ENCODE results near the gene TMEM141. TPM values are rescaled to one million over a fixed set of nuclear protein-coding genes. Genes with fewer than 3 reads are reported as not detected.
"Not testable (repeated sequence)": the region's sequence is repeated elsewhere in the genome, so short reads cannot be mapped to it uniquely, and the experiment has no call there.

Gene TMEM141
- polyA plus RNA-seq, 1 donor: 53.9 TPM

GRCh38 chr9:136769710-136770191, 21.4 kb upstream of the TMEM141 start:
- DNase-seq: no peak

GRCh38 chr9:136771907-136772415, 19.2 kb upstream of the TMEM141 start:
- no peak for DNase-seq

- no peak for DNase-seq
Observed at GRCh38 chr9:136773386-136774044, 17.6 kb upstream of the TMEM141 start.

- no peak for DNase-seq
Observed at GRCh38 chr9:136774416-136775045, 16.6 kb upstream of the TMEM141 start.

GRCh38 chr9:136775191-136775590, 16.0 kb upstream of the TMEM141 start:
- no peak for DNase-seq

- no peak for DNase-seq
Observed at GRCh38 chr9:136776947-136777346, 14.2 kb upstream of the TMEM141 start.

GRCh38 chr9:136777359-136777758, 13.8 kb upstream of the TMEM141 start:
- DNase-seq: no peak

- DNase-seq: no peak
Observed at GRCh38 chr9:136779808-136780207, 11.3 kb upstream of the TMEM141 start.

- no peak for DNase-seq
Observed at GRCh38 chr9:136782452-136782851, 8.7 kb upstream of the TMEM141 start.

- DNase-seq: no peak
Observed at GRCh38 chr9:136784249-136784996, 6.7 kb upstream of the TMEM141 start.

GRCh38 chr9:136784997-136785361, 6.2 kb upstream of the TMEM141 start:
- no peak for DNase-seq

GRCh38 chr9:136785565-136786355, 5.4 kb upstream of the TMEM141 start:
- not testable (repeated sequence) for DNase-seq

GRCh38 chr9:136786451-136786850, 4.7 kb upstream of the TMEM141 start:
- DNase-seq: no peak

GRCh38 chr9:136786983-136787382, 4.2 kb upstream of the TMEM141 start:
- not testable (repeated sequence) for DNase-seq

- DNase-seq: no peak
Observed at GRCh38 chr9:136787690-136788400, 3.3 kb upstream of the TMEM141 start.

GRCh38 chr9:136788644-136789522, 2.3 kb upstream of the TMEM141 start:
- not testable (repeated sequence) for DNase-seq

- no peak for DNase-seq
Observed at GRCh38 chr9:136789523-136789937, 1.6 kb upstream of the TMEM141 start.

- no peak for DNase-seq
Observed at GRCh38 chr9:136791516-136792276, 552 bp downstream of the TMEM141 start.

- DNase-seq: no peak
Observed at GRCh38 chr9:136792321-136793085, 1.4 kb downstream of the TMEM141 start.
